Activated gamma-delta T cell treated with anti-CD3 and anti-CD28 coated beads, Interleukin-2, amount 50 U/mL, for 16 hours (primary cell): ENCODE data around the gene DPEP1.

Experiments
- DNase-seq: peaks from one replicate; pipeline ENCODE4 v3.0.0-alpha.2; 2020; ENCODE audit warnings: low read depth

Gene DPEP1

GRCh38 chr16:89687092-89687940 lies 73.9 kb downstream of the DPEP1 start:
- no peak for DNase-seq
